ENCODE data around the gene VTN. TPM values are rescaled to one million over a fixed set of nuclear protein-coding genes. Genes with fewer than 3 reads are reported as not detected.

VTN gene
- total RNA-seq, 3 donors from 2014 or later, result 0.32 to 12.1 (median 0.98) TPM

DNA sequence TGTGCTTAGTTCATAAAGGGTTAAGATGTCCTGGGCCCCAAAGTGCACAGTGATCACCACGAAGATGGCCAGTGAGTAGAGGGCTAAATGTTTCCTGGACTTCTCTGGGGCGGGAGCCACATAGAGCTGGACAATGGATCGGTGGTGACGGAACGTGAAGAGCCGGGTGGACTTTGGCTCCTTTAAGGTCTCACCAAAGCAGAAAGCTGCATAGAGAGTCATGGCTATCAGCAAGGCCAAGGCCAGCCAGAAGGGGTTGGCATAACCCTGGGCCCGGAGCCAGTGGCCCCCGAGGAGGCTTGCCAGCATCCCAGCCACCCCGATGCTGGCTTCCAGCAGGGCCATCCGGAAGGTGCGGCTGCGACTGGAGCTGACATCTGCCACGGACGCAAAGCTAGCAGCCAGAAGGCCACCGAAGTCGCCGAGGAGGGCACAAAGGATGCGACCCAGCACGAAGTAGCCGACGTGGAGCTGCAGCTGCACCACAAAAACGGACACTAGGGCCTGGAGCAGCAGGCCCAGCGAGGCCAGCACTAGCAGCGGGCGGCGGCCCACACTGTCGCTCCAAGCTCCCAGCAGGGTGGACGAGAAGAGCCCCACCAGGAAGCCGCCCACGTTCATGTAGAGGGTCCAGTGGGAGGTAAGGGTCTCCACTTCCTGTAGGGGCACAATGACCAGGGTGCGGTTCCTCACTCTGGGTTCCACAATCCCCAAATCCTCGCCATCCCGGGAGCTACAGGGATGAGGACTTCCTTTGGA lies 34.9 kb upstream of the VTN start:
- intact Hi-C loops (cut with DNase I; ENCODE audit: low total_unique reads), result no loop called here
- Histone ChIP-seq H3K4me3 (peak overlapping the region; percentile 72 to 99 (median 83)), H3K9me3 (no peaks in the 10 kb centered on the region), H3K4me1 (peaks cover 0 to 3% of the 10 kb centered on the region in 2 donors), H3K27ac (peak overlapping the region; percentile 63 to 86), H3K27me3 (no peaks in the 10 kb centered on the region), H3K36me3 (no peaks in the 10 kb centered on the region)
- TF ChIP-seq, protein P1, sequence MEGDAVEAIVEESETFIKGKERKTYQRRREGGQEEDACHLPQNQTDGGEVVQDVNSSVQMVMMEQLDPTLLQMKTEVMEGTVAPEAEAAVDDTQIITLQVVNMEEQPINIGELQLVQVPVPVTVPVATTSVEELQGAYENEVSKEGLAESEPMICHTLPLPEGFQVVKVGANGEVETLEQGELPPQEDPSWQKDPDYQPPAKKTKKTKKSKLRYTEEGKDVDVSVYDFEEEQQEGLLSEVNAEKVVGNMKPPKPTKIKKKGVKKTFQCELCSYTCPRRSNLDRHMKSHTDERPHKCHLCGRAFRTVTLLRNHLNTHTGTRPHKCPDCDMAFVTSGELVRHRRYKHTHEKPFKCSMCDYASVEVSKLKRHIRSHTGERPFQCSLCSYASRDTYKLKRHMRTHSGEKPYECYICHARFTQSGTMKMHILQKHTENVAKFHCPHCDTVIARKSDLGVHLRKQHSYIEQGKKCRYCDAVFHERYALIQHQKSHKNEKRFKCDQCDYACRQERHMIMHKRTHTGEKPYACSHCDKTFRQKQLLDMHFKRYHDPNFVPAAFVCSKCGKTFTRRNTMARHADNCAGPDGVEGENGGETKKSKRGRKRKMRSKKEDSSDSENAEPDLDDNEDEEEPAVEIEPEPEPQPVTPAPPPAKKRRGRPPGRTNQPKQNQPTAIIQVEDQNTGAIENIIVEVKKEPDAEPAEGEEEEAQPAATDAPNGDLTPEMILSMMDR (IDR thresholded peaks at IDR 0.05), result no peak
- no peak for TF ChIP-seq POLR2A (IDR thresholded peaks at IDR 0.05)
- TF ChIP-seq POLR2AphosphoS5 (IDR thresholded peaks at IDR 0.05), result no peak
- no peak for DNase-seq (ENCODE audit: low spot score in 2 of 2)

DNA sequence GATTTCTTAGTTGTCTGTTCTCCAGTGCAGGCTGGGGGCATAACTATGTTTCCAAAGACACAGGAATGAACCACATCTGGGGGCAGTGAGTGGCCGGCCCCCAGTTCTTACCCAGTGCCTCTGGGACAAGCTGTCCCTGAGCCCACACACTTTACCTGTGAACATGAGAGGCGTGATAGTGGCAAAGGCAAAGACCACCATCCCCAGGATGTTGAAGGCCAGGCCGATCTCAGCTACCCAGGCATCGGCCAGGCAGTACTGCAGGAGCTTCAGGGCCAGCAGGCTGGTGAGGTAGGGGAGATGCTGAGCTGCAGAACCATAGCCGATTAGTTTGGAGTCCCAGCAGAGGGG lies 34.3 kb upstream of the VTN start:
- intact Hi-C loops (cut with DNase I; ENCODE audit: low total_unique reads), result no loop called here
- TF ChIP-seq POLR2A (IDR thresholded peaks at IDR 0.05), result no peak
- TF ChIP-seq POLR2AphosphoS5 (IDR thresholded peaks at IDR 0.05), result no peak
- TF ChIP-seq, protein P1 (IDR thresholded peaks at IDR 0.05), result no peak
- peak overlapping the region; percentile 72 to 99 (median 83) for H3K4me3 ChIP-seq

DNA sequence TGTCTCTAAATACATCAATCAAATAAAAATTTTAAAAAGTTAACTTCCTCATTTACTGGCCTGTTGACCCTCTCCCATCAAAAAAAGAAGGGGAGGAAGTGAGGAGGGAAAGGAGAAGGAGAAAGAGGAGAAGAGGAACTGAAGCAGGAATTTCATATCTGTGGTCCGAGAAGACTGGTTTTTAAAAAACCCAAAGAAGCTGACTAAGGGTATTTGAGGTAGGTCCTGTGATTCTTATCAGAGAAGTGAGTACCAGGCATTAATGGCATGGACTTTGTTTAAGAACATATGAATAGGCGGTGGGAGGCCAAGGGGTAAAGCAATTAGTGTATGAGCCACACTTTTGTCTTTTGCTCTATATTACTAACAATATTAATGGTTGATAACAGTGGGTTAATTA lies 33.9 kb upstream of the VTN start:
- DNase-seq (ENCODE audit: low spot score in 2 of 2), result no peak
- peak overlapping the region in 1 of 3 donors; percentile 99 for H3K4me3 ChIP-seq
- no peaks in the 10 kb centered on the region for H3K36me3 ChIP-seq
- no peak for TF ChIP-seq POLR2AphosphoS5 (IDR thresholded peaks at IDR 0.05)
- TF ChIP-seq POLR2A (IDR thresholded peaks at IDR 0.05), result no peak
- TF ChIP-seq, protein P1 (IDR thresholded peaks at IDR 0.05), result no peak
- peaks cover 0 to 3% of the 10 kb centered on the region in 2 donors for H3K4me1 ChIP-seq
- no peaks in the 10 kb centered on the region for H3K27me3 ChIP-seq
- no peak overlapping the region for H3K27ac ChIP-seq
- intact Hi-C loops (cut with DNase I; ENCODE audit: low total_unique reads), result no loop called here
- no peaks in the 10 kb centered on the region for H3K9me3 ChIP-seq

More for the DNA sequence above, 34.3 kb upstream of the VTN start:
- Histone ChIP-seq H3K27me3 (no peaks in the 10 kb centered on the region), H3K9me3 (no peaks in the 10 kb centered on the region), H3K27ac (no peak overlapping the region), H3K36me3 (no peaks in the 10 kb centered on the region), H3K4me1 (peaks cover 0 to 3% of the 10 kb centered on the region in 2 donors)
- DNase-seq (ENCODE audit: low spot score in 2 of 2), result no peak

DNA sequence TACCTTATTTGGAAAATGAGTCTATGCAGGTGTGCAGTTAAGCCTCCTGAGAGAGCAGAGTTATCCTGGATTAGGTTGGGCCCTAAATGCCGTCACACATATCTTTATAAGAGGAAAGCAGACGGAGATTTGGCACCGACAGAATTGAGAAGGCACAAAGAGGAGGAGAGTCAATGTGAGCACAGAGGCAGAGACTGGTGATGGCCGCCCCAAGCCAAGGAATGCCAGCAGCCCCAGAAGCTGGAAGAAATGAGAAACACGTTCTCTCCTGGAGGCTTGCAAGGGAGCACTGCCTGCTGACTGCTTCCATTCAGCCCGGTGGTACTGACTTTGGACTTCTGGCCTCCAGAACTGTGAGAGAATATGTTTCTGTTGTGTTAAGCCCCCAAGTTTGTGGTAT lies 32.7 kb upstream of the VTN start:
- Histone ChIP-seq H3K36me3 (no peaks in the 10 kb centered on the region), H3K4me3 (no peak overlapping the region), H3K4me1 (peaks cover 0 to 3% of the 10 kb centered on the region in 2 donors), H3K27ac (no peak overlapping the region), H3K9me3 (no peaks in the 10 kb centered on the region), H3K27me3 (no peaks in the 10 kb centered on the region)
- TF ChIP-seq, protein P1 (IDR thresholded peaks at IDR 0.05), result no peak
- TF ChIP-seq POLR2AphosphoS5 (IDR thresholded peaks at IDR 0.05) (no peak), POLR2A (IDR thresholded peaks at IDR 0.05) (no peak)
- DNase-seq (ENCODE audit: low spot score in 2 of 2), result no peak
- intact Hi-C loops (cut with DNase I; ENCODE audit: low total_unique reads), result no loop called here

DNA sequence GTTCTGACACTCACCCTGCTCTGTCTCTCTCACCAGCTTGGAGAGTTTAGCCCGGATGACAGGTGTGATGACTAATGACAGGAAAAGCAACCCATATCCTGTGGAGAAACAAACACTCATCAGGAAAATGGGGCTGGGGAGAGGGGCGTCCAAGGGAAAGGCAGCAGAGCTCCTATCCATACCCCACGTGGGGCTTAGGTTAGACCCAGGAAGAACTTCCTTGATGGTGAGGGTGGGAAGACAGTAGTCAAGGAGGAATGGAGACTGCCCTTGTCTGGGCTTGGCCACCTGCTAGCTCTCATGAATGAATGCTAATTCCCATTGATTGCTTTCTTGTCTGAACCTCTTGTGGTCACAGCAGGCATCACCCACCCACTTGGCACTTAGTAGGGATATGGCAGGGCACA lies 32.1 kb upstream of the VTN start:
- H3K9me3 ChIP-seq, result no peaks in the 10 kb centered on the region
- intact Hi-C loops (cut with DNase I; ENCODE audit: low total_unique reads), result no loop called here
- H3K4me3 ChIP-seq, result no peak overlapping the region
- DNase-seq (ENCODE audit: low spot score in 2 of 2), result no peak
- TF ChIP-seq, protein P1 (IDR thresholded peaks at IDR 0.05), result no peak
- TF ChIP-seq POLR2AphosphoS5 (IDR thresholded peaks at IDR 0.05) (no peak), POLR2A (IDR thresholded peaks at IDR 0.05) (no peak)
- peaks cover 0 to 3% of the 10 kb centered on the region in 2 donors for H3K4me1 ChIP-seq
- no peaks in the 10 kb centered on the region for H3K36me3 ChIP-seq
- H3K27me3 ChIP-seq, result no peaks in the 10 kb centered on the region
- H3K27ac ChIP-seq, result no peak overlapping the region

Measured in breast epithelium (tissue), 4 donors.